ENCODE results near the gene ELL.

Gene ELL

DNA sequence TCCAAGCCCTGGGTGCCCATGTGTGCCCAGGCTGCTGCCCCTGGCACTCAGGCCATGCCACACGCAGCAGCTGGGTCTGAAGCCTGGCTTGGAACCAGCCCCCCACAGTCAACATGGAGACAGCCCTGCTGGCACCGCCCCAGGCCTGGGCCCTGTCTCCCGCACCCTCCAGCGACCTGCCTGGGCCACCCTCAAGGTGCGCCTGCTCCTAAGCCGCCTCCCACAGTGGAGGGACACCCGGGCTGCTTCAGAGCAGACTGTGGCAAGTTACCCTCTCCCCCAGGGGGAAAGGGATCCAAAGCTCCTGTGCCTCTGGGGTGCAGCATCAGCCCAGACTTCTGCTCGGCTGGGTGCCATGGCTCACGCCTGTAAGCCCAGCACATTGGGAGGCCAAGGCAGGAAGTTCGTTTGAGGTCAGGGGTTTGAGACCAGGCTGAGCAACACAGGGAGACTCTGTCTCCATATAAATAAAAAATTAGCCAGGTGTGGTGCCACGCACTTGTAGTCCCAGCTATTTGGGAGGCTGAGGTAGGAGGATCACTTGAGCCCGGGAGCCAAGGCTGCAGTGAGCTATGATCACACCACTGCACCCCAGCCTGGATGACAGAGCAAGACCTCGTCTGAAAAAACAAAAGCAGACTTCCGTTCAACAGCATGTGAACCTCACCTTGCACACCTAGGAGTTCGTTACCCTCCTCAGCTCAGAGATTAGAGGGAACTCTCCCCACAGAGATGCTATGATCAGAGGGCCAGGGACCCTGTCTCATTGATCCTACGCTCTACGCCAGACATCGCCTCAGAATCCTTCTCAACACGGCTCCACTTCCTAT, 15.6 kb downstream of the ELL start:
- in situ Hi-C loops (cut with HindIII; ENCODE audit: low sequenced_read_pairs), result no loop called here

DNA sequence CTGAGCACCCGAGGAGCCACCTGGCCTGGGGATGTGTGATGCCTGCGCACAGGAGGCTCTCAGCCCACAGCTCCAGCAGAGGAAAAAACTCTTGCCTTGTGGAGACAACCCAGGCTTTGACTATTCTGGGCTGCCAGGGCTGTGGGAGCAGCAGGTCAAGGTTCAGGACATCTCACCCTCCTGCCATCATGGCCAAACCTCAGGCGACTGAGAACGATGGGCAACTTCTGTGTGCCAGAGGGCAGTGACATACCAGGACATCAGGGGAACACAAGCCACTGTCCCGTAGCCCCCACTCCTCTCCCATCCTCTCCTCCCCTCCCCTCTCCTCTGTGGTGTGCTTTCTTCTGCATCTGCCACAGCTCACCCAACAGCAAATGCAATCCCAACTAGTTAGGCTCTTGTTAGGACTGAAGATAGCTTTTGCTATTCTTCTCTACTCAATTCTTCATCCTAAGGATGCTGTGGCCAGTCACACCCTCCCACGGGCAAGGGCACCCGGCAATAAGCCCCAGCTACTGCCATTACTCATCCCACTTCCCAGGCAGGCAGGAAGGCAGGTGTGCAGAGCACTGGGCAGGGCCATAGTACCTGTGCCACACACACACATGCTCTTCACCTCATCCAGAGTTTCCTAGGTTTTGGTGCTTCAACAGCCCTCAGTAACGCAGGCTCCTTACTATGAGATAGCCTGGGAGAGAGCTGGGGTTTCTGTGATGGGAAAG, 16.8 kb downstream of the ELL start:
- in situ Hi-C loops (cut with HindIII; ENCODE audit: low sequenced_read_pairs), result no loop called here

DNA sequence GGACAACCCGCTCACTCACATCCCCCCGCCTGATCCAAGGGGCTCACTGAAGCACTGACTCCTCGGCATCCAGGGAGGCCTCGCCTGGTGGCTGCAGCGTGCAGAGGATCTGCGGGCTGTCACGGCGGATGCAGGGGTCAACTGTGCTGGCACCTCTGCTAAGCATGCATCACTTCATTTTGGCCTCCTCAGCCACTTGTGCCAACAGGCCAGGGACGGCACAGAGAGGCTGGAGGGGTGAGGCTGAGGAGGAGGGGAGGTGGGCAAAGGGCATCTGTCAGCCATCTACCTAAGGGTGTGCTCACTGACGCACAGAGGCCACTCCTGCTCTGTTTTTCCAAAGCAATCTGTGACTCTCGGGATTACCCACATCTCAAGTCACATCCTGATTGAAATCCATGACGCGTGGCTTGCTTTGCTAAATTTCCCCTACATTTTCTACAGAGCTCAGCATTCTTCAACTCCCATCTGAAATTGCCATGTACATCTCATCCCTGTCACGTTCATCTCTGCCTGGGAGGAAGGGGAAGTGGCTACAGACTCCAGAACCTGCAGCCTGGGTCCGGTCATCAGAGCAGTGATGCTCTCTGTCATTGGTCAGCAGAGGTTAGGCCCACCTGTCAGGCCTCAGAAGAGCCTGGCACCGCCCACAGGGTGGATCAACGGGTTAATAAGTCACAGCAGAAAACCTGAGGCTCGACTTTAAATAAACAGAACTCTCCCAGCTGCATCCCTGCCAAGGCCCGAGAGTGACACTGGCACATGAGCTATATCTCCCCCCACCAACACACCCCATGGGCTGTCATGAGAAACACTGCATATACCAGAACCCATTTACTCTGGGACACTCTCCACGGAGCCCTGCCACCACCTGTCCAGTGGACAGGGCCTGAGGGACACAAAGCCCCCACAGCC, 17.6 kb downstream of the ELL start:
- in situ Hi-C loops (cut with HindIII; ENCODE audit: low sequenced_read_pairs), result no loop called here

DNA sequence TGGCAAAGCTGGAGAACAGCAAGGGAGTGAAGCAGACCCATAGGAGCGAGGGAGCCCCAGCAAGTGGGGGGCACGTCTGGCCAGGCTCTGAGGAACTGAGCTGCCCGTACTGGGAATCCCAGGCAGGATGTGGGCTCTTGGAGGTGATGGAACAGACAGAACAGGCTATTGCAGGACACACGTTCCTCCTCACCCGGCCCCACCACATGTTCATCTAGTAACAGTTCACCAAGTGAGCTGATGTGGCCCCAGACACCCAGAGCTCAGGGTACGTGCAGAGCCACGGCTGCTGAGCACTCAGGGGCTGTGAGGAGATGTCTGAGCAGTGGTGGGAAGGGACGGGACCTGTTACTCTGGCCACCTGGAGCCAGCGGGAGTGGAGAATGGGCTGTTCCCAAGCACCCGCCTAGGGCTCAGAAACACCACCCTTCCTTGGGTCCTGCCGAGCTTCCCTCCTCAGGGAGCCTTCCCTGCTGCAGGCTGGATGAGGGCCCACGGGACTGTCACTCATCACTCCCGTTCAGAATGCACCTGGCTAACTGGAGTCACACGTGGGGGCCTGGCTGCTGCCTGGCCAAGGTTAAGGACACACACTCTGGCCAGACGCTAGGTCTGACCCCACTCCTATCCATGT, 18.4 kb downstream of the ELL start:
- in situ Hi-C loops (cut with HindIII; ENCODE audit: low sequenced_read_pairs), result no loop called here

DNA sequence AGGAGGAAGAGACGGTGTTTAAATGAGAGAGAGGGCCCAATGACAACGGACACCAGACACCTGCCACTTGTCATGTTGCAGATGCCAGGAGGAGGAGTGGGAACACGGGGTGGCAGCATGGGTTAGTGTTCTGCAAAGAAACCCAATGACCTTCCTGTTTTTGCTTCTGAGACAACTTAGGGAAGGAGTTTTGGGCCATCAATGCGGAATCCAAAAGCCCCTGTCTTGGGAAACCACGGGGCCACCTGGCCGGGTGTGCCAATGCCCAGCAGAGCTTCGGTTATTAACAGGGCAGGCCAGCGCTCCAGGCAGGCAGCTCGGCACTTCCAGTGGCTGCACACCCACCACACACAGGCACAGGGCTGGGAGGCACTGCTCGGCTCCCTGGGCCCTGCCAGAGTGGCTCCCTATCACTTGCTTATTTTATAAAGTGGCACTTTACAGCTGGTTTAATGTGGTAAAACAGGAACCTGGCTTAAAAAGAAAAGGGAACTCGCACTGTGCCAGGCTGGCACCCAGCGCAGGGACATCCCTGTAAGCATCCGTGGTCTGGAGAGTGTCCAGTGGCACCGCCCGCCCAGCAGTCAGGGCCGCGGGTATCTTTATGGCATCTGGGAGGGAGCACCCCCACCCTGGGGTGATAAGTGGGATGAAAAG, 19.1 kb downstream of the ELL start:
- in situ Hi-C loops (cut with HindIII; ENCODE audit: low sequenced_read_pairs), result no loop called here

DNA sequence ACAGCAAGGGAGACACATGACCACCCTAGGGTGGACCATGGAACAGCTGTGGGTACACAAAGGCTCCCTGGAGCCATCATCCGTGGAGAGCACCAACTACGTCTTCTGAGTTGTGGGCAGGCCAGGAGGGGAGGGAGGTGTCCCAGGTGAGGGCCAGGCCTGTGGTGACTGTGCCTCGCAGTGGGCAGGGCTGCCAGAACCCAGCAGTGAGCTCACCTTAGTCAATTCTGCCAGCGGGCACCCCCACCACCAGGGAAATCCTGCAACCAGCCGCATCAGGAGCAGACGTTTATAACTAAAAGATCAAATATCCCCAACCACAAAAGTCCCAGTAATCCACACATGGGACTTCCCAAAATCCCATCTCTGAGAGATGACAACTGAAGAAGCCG, 19.6 kb downstream of the ELL start:
- in situ Hi-C loops (cut with HindIII; ENCODE audit: low sequenced_read_pairs), result no loop called here

DNA sequence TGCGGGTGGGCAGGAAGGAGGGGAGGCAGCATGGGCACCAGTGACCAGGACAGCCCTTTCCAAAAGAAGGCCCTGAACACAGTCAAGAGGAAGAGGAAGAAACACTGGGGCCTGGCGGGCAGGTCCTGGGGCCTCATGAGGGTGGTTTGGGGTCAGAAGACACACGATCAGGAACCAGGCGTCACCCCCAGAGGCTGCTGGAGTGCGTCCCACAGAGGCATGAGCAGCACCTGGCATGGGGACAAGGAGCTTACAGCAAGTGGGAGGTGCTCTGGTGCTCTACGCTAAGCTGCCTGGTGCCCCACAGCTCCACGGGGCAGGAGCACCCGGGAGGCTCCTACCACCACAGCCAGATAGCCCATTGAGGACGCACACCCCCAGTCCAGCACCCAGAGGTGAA, 20.0 kb downstream of the ELL start:
- in situ Hi-C loops (cut with HindIII; ENCODE audit: low sequenced_read_pairs), result no loop called here

DNA sequence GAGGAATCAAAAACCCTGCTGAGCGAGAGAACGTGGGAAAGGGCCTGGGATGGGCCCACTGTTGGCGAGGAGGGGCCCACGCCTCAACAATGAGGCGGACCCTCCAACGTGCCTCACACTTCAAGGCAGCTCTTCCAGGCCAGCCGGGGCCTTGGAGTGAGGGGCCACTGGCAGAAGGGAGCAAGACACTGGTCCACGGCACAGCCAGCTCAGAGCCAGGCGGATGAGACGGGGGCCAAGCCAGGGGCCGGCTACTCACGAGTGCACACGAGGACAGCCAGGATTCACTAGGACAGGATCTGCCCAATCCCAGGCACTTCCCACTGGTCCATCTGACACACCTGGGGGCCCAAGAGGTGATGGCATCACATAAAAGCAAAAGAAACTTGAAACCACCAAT, 20.5 kb downstream of the ELL start:
- in situ Hi-C loops (cut with HindIII; ENCODE audit: low sequenced_read_pairs), result no loop called here

DNA sequence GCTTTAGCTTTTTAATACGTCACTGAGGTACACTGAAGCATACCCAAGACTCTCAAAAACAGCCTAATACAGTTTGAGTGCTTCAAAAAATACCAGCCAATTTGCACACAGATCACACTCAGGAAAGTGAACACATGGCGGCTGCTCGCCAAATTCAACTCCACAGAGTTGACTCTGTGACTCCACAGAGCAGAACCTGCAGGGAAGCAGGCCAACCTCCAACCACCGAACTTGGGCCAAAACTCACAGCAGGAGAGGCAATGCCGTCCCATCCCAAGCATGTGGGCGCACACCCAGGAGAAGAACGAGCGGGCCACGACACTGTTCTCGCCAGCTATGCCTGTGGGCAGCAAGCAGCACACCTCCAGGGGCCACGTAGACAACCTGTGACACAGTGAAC, 21.1 kb downstream of the ELL start:
- in situ Hi-C loops (cut with HindIII; ENCODE audit: low sequenced_read_pairs), result no loop called here

DNA sequence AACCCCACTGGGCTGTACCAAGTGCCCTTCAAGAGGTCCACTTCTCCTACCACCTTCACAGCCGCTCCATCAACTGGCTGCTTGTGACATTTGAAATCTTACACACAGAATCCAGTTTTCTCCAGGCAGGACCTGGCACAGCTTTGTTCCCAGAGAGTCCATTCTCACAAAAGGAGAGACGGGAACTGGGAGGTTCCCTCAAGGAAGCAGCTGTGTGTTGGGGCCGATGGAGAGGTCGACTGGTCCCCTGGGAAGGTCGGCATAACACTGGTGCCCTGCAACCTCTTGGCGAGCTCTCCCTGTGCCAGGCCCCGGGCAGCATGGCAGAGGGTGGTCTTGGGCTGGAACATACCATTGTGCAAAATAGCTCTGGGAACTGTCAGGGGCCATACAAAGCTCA, 21.5 kb downstream of the ELL start:
- in situ Hi-C loops (cut with HindIII; ENCODE audit: low sequenced_read_pairs), result no loop called here

DNA sequence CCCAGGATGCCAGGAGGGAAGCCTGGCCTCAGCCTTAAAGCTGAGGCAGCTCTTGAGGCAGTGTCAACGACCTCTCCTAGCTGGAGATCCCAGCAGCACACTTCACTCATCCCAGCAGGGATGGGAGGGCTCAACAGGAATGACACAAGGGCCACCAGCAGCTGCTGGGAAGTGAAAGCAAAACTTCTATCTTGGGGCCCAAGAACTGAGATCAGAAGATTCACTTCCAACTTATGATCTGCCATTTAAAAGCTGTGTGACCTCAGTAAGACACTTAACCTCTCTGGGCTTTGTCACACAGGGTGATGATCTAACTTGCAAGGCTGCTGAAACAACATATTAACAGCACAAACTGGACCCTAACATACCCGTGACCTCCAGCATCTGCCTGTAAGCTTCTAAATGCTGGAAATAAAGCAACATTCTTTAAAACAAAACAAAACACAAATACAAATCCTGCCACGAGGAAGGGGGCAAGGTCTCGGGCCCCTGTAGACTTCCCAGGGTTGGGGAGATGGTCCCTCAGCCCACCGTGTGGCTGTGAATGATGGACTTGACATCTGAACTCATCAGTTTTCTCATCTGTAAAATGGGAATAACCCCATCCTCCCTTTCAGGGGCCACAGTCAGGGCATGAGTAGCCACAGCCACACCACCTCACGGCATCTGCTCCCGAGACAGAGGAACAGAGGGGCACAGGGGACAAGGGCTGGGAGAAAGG, 22.7 kb downstream of the ELL start:
- in situ Hi-C loops (cut with HindIII; ENCODE audit: low sequenced_read_pairs), result no loop called here

DNA sequence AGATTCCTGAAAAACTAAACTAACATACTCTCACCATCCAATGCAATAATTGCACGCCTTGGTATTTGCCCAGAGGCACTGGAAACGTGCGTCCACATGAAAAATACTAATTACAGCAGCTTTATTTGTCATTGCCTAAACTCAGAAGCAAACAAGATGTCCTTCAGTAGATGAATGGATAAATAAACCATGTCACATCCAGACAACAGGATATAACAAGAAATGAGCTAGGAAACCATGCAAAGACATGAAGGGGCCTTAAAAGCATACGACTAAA, 25.0 kb downstream of the ELL start:
- in situ Hi-C loops (cut with HindIII; ENCODE audit: low sequenced_read_pairs), result no loop called here

DNA sequence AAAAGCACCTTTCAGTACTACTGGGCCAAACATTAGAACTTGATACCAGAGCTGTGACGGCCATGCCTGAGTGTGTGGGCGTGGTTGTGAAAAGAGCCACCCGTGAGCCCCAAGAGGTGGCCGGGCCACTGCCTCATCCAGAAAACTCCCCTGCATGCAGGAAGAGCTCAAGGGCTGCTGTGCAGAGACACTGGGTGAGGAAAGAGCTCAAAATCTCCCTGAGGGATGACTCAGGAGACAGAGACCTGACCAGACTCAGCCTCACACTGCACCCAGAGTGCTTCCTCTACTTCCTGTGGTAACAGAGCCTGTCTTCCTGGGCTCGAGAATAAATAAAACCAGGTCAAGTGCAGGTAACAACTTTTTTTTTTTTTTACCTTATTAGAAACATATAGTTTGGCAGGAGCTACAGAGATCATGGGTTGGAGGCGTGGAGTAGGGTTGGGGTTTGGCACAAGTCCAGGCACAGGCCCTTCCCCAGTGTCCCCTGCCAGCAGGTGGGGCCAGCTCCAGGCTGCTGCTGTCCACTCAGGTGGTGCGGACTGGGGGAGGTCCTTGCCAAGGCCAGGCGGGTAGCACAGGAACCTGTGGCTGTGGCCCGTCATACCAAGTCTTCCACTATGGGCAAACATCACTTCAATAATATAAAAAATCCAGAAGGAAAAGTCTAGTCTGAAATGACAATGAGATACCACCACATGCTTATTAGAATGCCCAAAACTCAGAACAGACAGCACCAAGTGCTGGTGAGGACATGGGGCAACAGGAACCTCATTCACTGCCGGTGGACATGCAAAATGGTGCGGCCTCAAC, 25.5 kb downstream of the ELL start:
- in situ Hi-C loops (cut with HindIII; ENCODE audit: low sequenced_read_pairs), result no loop called here

DNA sequence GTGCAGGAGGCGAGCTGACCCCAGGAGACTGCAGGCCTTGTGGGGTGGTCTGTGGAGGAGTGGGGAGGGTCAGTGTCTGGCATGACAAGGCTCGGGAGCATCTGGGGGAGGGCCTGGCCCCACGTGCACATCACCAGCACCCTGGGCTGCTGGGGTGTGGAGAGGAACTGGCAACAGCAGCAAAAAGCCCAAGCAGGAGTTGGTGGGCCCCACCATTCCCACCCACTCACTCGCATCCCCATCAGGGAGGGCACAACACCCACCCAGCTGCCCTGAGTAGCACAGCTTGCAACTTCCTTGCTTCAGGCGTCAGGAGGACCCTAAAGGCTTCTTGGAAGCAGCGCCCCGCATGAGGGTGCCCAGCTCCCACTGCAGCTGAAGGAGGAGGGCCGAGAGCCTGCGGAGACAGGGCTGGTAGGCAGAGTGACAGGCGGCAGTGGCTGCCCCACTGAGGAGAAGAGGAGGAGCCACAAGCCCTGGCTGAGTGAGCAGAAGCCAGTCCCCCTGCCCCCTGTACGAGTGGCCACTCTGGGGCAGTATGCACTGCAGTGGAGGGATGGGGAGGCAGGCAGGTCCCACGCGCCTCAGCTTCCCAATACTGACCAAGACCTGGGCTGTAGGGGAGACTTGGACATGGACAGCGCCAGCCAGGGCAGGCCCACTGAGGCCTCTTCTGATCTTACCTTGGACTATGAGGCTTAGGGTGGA, 26.5 kb downstream of the ELL start:
- in situ Hi-C loops (cut with HindIII; ENCODE audit: low sequenced_read_pairs), result no loop called here

DNA sequence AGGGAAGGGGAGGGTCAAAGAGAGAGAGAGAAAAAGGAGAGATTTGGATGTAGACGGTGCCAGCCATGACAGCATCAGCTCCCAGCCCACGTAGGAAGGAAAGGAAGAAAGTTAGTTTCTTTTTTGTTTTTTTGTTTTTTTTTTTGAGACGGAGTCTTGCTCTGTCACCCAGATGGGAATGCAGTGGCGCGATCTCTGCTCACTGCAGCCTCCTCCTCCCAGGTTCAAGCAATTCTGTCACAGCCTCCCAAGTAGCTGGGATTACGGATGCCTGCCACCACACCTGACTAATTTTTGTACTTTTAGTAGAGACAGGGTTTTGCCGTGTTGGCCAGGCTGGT, 27.6 kb downstream of the ELL start:
- in situ Hi-C loops (cut with HindIII; ENCODE audit: low sequenced_read_pairs), result no loop called here

DNA sequence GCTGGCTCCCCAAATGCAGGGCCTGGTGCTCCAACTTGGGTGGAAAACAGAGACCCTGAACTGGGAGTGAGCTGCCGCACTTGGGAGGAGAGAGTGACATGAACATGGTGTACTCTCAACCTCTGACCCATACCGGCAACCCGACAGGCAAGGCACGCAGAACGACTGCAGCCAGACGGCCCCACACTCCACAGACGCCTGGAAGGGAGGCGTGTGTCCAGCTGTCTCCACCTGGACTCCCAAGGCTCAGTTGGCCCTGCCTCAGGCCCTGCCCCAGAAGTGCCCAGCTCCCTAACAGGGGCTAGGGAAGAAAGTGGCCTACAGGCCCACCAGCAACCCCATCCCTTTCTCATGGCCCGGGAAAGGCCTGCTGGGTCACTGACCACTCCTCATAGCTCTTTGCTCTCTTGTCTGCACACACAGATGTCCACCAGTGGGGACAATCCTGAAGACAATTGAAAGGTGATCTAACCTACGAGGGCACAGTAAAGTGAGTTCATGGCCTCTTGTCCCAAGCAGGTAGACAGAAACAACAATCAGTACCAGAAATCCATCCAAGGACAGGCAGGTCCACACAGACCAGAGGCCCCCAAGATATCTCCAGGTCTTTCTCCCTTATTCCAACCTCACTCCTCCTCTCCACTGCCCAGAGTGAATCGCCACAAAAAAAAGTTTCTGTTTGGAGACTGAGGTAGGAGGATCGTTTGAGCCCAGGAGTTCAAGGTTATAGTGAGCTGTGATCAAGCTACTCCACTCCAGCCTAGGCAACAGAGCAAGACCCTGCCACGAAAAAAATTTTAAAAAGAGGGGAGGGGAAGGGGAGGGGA, 28.2 kb downstream of the ELL start:
- in situ Hi-C loops (cut with HindIII; ENCODE audit: low sequenced_read_pairs), result no loop called here

DNA sequence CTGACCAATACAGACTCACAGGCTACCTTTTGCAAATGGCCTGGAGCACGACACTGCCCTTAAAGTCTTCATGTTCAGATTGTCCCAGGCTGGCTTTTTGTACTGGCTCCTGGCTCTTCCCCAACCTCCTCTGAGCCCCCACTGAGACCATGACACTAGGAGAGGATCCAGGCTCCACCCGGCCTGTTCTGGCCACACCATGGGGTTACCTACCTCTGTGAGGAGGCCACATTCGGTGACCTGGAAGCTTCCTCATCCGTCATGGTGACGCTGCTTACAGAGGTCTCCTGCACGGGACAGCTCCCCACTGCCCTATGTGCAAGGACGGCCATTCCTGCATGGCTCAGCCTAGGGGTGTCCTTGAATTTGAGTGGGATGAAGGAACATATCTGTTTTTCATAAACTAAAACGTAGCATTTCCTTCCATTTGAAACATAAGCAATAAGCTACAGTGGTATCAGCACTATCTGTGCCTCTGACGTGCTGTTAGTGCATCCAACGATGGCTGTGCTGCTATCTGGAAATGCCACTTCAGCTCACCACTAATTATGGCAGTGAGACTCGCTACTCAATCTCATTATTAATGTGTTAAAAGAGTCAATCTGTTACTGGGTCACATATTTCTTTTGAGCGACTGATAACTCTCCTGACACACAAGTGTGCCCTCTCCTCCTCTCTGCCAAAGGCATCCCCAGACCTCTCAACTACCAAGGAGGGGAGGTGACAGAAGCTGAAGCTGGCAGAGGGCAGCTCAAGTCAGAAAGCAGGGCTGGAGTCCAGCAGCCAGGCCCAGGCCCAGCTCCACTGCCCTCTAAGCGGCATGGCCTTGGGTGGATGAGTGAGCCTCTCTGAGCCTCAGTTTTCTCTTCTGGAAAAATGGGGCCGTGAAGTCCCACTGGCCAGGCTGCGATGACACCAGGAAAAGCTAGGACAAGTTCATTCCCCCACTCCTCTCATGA, 29.6 kb downstream of the ELL start:
- in situ Hi-C loops (cut with HindIII; ENCODE audit: low sequenced_read_pairs), result no loop called here
